K562 (cell line): Measurements from ENCODE around the gene FAM184B. TPM values are rescaled to one million over a fixed set of nuclear protein-coding genes. Genes with fewer than 3 reads are reported as not detected.

Source experiments
- NFE2 ChIP-seq: IDR thresholded peaks from 2 replicates; pipeline ENCODE4 v1.6.1; 2014; ENCODE audit warnings: antibody characterized with exemption, low read depth
- PHB2 ChIP-seq: fragments of 450-650 bp; IDR thresholded peaks from 2 replicates; pipeline ENCODE4 v1.6.1; 2017; ENCODE audit warnings: low read depth
- TCFL5 ChIP-seq: fragments of 250-450 bp; sonication (Bioruptor Pico); conservative IDR thresholded peaks from 2 replicates; pipeline ENCODE4 v1.6.1; 2021; ENCODE audit warnings: mild to moderate bottlenecking, moderate library complexity, matching md5 sums
- polyA plus RNA-seq, 8 experiments: library from polyadenylated mRNA; depleted of rRNA in 4 of 8; stranded (reverse) in 5 of 8; unstranded in 3 of 8; fragments of >200 nt; fragmentation: Nextera tagmentation in 2 of 8; fragmentation: Illumina TruSeq in 1 of 8; extraction: Ambion mirVana in 2 of 8; extraction: Trizol in 1 of 8; gene quantifications; 2 replicates each; pipeline versions ENCODE4 v1.2.1 to v1.2.3, GENCODE V29; 2011 to 2014; ENCODE audit warnings: inconsistent platforms in 1 of 8, missing spikeins in 1 of 8
- total RNA-seq, 7 experiments: library from RNA; depleted of rRNA in 6 of 7; stranded (reverse); fragments of >200 nt in 6 of 7; fragmentation: Illumina TruSeq in 2 of 7; extraction: Trizol in 2 of 7; gene quantifications; 2 replicates each; pipeline versions ENCODE4 v1.2.1 to v1.2.3, GENCODE V29; 2011 to 2021; ENCODE audit warnings: low replicate concordance in 1 of 7
- TF ChIP-seq, protein P1 (sequence below): fragments of 450-650 bp; IDR thresholded peaks from 2 replicates; pipeline ENCODE4 v1.6.1; 2016; ENCODE audit warnings: mild to moderate bottlenecking, moderate library complexity
- TF ChIP-seq, protein P2 (sequence below): IDR thresholded peaks from 2 replicates; pipeline ENCODE4 v1.6.1; 2012; ENCODE audit warnings: low read depth, low read length, improper control_type of control experiment, borderline replicate concordance

Gene FAM184B
- total and polyA plus RNA-seq, 9 of the 15 experiments (the other 6 are each of a cell fraction or from before 2014, with no cell fraction given), result not detected

DNA sequence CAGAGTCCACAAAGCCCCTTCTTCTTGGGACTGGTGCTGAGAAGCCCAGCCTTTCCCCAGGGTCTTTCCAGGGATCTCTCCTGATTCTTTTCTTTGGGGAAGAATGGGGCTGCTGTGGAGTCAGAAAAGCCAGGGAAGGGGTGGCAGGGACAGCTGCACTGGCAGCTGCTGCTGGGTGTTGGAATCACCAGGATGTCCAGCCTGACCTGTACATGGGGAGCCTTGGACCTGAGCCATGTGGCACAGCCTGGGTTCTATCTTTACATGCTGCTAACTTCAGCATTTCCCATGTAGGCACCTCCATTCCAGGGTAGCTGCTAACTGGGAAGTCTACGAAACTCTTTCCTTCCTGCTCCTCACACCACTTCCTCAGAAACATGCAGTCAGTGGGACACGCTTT lies 131.0 kb downstream of the FAM184B start (continued):
- TF ChIP-seq, protein P1, sequence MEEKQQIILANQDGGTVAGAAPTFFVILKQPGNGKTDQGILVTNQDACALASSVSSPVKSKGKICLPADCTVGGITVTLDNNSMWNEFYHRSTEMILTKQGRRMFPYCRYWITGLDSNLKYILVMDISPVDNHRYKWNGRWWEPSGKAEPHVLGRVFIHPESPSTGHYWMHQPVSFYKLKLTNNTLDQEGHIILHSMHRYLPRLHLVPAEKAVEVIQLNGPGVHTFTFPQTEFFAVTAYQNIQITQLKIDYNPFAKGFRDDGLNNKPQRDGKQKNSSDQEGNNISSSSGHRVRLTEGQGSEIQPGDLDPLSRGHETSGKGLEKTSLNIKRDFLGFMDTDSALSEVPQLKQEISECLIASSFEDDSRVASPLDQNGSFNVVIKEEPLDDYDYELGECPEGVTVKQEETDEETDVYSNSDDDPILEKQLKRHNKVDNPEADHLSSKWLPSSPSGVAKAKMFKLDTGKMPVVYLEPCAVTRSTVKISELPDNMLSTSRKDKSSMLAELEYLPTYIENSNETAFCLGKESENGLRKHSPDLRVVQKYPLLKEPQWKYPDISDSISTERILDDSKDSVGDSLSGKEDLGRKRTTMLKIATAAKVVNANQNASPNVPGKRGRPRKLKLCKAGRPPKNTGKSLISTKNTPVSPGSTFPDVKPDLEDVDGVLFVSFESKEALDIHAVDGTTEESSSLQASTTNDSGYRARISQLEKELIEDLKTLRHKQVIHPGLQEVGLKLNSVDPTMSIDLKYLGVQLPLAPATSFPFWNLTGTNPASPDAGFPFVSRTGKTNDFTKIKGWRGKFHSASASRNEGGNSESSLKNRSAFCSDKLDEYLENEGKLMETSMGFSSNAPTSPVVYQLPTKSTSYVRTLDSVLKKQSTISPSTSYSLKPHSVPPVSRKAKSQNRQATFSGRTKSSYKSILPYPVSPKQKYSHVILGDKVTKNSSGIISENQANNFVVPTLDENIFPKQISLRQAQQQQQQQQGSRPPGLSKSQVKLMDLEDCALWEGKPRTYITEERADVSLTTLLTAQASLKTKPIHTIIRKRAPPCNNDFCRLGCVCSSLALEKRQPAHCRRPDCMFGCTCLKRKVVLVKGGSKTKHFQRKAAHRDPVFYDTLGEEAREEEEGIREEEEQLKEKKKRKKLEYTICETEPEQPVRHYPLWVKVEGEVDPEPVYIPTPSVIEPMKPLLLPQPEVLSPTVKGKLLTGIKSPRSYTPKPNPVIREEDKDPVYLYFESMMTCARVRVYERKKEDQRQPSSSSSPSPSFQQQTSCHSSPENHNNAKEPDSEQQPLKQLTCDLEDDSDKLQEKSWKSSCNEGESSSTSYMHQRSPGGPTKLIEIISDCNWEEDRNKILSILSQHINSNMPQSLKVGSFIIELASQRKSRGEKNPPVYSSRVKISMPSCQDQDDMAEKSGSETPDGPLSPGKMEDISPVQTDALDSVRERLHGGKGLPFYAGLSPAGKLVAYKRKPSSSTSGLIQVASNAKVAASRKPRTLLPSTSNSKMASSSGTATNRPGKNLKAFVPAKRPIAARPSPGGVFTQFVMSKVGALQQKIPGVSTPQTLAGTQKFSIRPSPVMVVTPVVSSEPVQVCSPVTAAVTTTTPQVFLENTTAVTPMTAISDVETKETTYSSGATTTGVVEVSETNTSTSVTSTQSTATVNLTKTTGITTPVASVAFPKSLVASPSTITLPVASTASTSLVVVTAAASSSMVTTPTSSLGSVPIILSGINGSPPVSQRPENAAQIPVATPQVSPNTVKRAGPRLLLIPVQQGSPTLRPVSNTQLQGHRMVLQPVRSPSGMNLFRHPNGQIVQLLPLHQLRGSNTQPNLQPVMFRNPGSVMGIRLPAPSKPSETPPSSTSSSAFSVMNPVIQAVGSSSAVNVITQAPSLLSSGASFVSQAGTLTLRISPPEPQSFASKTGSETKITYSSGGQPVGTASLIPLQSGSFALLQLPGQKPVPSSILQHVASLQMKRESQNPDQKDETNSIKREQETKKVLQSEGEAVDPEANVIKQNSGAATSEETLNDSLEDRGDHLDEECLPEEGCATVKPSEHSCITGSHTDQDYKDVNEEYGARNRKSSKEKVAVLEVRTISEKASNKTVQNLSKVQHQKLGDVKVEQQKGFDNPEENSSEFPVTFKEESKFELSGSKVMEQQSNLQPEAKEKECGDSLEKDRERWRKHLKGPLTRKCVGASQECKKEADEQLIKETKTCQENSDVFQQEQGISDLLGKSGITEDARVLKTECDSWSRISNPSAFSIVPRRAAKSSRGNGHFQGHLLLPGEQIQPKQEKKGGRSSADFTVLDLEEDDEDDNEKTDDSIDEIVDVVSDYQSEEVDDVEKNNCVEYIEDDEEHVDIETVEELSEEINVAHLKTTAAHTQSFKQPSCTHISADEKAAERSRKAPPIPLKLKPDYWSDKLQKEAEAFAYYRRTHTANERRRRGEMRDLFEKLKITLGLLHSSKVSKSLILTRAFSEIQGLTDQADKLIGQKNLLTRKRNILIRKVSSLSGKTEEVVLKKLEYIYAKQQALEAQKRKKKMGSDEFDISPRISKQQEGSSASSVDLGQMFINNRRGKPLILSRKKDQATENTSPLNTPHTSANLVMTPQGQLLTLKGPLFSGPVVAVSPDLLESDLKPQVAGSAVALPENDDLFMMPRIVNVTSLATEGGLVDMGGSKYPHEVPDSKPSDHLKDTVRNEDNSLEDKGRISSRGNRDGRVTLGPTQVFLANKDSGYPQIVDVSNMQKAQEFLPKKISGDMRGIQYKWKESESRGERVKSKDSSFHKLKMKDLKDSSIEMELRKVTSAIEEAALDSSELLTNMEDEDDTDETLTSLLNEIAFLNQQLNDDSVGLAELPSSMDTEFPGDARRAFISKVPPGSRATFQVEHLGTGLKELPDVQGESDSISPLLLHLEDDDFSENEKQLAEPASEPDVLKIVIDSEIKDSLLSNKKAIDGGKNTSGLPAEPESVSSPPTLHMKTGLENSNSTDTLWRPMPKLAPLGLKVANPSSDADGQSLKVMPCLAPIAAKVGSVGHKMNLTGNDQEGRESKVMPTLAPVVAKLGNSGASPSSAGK, result no peak
- TF ChIP-seq, protein P2, sequence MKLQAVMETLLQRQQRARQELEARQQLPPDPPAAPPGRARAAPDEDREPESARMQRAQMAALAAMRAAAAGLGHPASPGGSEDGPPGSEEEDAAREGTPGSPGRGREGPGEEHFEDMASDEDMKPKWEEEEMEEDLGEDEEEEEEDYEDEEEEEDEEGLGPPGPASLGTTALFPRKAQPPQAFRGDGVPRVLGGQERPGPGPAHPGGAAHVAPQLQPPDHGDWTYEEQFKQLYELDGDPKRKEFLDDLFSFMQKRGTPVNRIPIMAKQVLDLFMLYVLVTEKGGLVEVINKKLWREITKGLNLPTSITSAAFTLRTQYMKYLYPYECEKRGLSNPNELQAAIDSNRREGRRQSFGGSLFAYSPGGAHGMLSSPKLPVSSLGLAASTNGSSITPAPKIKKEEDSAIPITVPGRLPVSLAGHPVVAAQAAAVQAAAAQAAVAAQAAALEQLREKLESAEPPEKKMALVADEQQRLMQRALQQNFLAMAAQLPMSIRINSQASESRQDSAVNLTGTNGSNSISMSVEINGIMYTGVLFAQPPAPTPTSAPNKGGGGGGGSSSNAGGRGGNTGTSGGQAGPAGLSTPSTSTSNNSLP, result no peak
- TF ChIP-seq NFE2 (no peak), PHB2 (no peak), TCFL5 (CRISPR knock-in tag) (no peak)
